Uterine smooth muscle cell (primary cell): ENCODE measurements around the gene HRH1. TPM values are rescaled to one million over a fixed set of nuclear protein-coding genes. Genes with fewer than 3 reads are reported as not detected.

Experiments
- total RNA-seq: library from RNA; depleted of rRNA; stranded (reverse); fragments of >200 nt; gene quantifications from 2 replicates; pipeline ENCODE4 v1.2.3, GENCODE V29; 2014

Gene HRH1
- total RNA-seq = 6.6 and 11.4 TPM in 2 replicates

DNA sequence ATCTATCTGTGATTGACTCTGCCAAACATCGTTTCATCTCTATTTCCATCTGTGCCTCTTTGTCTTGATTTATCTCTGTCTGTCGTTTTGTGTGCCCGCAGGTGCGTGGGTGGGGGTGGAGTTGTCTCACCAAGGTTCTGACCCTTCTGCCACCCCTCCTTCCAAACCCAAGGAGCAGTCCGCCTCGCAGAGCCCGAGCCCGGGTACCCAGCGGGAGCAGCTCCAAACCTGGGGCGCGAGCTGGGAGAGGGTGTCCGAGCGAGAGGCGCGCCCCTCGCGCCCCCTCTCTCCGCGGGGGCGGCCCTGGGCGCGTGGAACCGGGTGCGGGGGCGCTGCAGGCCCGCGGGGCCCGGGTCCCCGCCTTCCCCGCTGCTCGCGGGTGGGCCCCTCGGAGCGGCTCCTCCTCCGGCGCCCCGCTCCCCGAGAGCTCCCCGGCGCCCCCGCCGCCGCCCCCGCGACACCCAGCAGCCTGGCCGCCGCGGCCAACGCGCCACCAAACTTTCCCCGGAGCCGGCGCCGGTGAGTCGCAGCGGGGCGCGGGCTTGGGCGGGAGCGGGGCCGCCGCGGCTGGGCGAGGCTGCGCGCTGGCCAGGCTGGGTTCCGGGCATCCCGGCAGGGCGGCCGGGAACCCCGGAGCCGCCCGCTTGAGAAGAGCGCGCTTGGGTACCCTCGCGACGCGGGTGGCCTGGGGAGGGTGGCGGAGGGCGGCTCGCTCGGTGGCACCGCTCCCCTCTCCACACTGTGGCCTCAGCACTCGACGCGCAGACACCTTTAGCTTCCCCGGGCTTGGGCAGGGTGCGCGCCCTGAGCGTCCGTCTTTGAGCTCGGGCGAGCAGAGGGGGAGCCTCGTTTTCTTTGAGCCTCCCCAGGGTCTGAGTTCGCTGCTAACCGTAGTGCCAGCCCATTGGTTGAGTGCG, at the start of gene HRH1:
TSS of gene HRH1 (plus strand) at position 458 of the 917 bp plus-strand sequence. CDS start 104,545 bp downstream, outside the sequence.

DNA sequence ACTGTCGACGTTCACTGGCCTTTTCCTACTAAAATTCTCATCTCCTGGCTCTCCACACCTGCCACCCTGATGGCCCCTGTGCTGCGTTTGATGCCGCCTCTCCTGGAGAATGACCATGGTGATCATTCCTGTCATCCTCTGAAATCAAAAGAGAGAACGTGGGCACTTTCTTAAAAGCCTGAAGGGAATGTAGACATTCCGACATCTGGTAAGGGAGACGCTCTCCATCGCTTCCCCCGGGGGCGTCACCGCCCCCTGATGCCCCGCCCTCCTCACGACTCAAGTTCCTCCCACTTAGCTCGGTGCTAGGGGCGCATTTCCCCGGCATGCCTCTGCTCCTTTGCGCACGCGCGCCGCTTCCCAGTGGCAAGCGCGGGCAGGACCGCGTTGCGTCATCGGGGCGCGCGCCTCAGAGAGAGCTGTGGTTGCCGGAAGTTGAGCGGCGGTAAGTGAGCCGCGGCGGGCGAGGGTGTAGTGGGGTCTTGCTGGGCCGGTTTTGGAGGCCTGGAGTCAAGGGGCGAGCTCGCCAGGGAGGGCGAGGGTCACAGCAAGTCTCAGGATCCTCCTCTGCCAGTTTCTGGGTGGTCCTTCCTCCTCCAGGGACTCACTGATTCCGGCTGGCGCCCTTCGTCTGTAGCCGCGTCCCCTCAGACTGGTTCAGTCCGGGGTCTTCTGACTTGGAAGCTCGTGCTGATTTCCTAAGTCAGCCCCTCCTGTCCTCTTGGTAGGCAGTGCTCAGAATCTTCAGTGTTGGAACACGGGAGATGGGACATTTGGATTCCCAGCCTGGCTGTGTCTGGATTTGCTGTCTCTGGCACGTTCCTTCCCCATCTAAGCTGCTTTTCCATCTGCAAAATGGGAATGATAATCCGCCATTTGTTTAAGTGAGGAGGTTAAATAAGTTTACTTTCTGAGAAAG, 118.0 kb downstream of the HRH1 start, which contains the start of gene ATG7:
TSS of gene ATG7 (plus strand) at position 412 of the 919 bp plus-strand sequence. CDS start 26,299 bp downstream, outside the sequence.

Other genes starting within 250 kb of the HRH1 start
- not detected in 2 replicates for gene SLC6A1, start 161.7 kb upstream of the HRH1 start, total RNA-seq
- gene ATG7, start 117.9 kb downstream of the HRH1 start, total RNA-seq = 96.1 and 188 TPM in 2 replicates